GM21576 (cell line): Measurements from ENCODE around the gene CPNE7.

ENCODE experiments used
- ATAC-seq: cut with Tn5 transposase; IDR thresholded peaks from one replicate; pipeline ENCODE4 v1.9.1; 2021; ENCODE audit warnings: mild to moderate bottlenecking, moderate library complexity; ENCODE audit not compliant: unreplicated experiment

Gene CPNE7

DNA sequence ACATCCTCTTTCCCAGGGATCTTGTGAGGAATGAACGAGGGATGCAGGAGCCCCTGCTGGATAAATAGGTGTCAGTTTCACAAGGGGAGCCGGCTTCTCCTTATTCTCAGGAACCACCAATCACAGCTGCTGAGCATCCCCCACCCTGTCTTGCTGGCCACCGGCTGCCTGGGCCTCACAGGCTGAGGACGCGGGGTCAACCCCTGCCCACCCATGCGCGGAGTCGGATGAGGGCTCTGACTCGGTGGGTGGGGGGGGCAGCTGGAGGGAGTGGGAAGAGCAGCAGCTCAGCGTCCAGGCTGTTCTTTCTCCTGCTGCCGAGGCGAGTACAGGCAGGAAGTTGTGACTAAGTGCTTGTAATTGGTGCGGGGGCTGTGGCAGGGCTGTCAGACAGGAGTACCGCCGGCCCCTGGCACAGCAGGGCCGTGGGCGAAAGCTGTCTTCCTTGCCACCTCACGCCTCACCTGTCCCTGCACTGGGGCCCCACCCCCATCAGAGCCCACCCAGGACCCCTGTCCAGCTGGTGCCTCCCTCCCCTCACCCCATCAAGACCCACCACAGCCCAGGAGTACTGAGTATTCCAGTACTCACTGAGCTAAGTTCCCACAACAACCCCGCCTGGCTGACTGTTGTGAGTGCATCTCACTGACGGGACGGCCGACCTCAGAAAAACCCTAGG, 26.9 kb downstream of the CPNE7 start:
- ATAC-seq = no peak

DNA sequence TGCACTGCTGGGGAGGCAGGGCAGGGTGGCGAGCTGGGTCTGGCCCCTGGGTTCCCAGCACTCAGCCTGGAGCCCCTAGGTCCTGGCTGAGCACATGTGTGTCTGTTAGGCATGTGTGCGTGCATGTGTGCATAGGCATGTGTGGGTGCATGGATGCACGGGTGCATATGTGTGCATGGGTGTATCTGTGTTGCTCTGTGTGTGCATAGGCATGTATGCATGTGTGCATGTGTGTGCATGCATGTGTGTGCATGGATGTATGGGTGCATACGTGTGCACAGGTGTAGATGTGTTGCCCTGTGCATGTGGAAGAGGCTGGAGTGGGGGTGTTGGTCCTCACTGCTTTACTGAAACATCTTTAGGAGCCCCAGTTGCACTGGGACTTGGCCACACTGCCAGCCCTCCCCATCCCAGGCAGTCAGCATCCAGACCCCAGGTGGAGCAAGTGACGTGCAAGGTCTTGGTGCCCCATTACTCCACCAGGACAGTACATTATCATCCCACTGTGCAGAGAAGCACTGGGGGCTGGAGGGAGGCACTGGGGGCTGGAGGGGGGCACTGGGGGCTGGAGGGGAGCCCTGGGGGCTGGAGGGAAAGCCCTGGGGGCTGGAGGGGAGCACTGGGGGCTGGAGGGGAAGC, 27.5 kb downstream of the CPNE7 start:
- no peak for ATAC-seq

DNA sequence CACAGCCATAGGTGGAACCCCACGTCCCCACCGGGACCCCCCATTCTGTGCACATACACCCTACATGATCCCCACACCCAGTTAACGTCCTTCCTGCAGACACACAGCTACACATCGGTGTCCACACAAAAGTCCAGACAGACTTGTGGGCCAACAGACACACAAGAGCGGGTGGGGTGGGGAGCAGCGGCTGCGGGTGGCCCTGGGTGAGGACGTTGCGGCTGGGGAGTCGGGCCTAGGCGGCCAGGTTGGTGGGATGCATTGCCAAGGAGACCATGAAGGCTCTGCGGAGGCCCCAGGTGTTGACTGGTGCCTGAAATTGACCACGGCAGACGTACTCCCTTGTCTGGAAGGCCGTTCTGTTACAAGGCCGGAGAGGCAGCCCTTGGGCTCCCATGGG, 29.2 kb downstream of the CPNE7 start:
- no peak for ATAC-seq

DNA sequence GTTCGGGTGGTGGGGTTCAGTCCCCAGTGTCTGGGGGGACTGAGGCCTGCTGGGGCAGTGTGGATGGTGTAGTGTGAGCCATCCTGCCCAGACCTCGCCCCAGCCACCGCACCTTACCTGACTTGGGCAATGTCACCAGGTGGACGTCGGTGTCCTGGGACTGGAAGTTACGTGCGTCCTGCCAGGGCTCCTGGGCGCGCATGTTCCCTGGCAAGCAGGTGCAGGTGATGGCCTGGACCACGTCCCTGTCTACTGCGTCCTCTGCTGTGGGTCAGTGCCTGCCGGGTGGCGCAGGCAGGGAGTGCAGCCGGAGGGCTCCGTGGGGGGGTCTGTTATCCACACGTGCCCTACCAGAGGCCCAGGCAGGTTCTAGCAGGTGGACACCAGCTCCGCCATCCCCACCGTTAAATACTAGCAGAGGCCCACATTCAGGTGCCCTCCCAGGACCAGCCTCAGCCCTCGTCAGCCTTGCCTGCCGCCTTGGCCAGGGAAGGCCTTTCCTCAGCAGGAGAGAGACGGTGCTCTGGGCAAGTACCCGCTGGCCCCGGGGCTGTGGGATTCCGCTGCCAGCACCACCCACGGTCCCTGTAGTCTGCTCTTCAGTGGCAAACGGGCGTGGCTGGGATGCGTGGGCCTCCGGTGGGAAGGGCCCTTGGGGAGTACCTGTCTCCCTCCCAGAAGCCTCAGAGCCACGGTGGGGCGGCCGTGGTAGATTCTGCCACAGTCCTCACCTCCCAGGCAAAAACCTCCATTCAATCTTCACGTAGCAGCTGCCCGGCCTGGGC, 29.8 kb downstream of the CPNE7 start:
- ATAC-seq = no peak

DNA sequence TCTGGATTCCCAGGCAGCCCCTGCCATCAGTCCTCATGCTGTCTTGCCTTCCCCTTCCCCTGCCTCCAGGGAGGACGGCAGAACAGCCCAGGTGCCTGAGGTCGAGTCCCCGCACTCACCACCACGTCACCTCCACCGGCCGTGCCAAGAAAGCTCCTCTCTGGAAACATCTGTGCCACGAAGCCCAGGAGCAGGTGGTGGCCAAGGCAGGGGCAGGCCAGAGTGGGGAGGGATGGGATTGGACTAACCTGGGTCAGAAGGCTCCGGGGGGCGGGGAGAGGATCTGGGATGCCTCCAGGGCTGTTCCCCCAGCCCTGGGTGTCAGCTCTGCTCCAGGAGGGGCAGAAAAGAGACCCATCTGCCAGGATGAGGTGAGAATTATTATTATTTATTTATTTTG, 30.4 kb downstream of the CPNE7 start:
- no peak for ATAC-seq

DNA sequence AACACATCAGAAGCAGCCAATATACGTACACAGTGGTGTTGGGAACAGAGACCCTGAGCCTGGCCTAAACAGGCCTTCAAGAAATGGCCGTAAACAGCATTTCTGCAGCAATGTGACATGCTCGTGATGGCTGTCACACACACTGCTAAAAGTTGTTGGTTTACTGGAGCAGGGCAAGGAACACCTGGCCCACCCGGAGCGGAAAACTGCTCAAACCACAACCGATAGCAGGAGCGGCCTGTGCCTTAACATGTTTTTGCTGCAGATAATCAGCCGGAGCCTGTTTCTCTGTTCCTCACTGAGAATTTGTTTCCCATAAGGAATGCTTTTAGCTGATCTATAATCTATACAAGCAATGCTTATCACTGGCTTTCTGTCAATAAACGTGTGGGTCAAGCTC, 31.9 kb downstream of the CPNE7 start:
- no peak for ATAC-seq

DNA sequence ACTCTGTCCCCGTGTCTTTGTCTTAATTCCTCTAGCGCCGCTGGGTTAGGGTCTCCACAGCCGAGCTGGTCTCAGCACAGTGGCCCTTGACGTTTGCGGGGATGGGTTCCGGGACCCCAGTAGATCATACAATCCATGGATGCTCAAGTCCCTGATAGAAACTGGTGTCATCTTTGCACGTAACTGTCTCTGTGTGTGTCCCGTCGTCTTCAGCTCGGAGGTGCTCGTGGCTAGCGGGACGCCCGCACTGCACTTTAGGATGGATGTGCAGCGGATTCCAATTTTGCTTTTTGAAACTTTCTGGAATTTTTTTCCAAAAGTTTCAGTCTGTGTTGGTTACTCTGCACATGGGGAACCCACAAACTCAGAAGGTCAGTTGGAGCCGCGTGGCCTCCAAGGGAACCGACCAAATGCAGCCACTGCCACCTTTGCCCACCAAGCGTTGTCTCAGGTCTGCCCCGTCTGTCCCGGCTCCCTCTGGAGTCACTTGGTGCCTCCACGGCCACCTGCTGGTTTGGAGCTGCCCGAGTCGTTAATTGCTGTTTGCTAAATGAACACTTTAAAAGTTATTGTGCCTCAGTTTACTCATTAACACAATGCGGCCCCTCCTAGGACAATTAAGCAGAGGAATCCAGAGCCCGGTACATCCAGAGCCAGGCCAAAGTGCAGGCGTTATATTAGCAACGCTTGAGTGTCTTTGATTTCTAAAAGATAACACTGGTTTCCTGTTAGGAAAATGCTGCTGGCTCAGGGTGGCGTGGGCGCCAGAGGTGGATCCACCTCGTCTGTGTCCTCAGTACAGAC, 32.6 kb downstream of the CPNE7 start:
- ATAC-seq = no peak

DNA sequence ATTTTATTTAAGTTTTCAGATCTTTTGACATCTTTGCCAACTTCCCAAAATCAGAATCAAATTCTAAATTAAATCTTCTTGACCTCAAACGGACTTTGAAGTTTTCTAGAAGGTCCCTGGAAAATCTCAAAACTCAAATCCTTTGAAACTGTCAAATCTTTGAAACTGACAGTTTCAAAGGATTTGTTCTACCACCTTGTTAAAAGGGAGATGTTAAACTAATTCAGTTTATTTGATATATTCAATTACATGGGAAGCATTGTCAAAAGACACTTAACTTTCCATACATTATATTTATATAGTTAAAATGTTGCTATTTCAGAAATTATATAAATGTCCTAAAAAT, 34.5 kb downstream of the CPNE7 start:
- ATAC-seq = no peak

DNA sequence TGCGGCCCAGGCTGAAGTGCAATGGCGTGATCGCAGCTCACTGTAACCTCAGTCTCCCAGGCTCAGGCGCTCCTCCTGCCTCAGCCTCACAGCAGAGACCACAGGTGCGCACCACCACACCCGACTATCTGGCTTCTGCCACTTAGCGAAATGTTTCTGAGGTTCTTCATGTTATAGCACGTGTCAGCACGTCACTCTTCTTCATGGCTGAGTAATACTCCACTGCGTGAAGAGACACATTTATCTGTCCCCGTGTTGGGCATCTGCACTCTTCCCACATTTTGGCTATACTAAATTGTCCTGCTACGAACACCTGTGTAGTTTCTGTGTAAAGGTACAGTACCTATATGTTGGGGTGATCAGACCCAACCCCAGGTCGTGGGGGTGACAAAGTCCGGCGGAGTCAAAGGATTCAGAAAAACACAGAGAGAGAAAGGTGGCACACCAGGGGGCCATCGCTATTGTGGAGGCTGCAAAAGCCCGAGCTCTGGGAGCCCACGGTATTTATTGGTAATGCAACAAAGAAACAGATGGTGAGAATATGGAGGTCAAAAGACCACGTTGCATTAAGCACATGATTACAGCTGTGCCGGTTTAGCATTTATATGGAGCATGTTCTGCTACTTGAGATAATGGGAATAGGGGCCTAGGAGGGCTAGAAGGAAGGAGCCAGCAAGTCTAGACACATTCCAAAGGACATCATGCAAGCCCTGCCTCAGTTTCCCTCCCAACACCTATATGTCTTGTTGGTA, 37.0 kb downstream of the CPNE7 start:
- ATAC-seq = no peak

DNA sequence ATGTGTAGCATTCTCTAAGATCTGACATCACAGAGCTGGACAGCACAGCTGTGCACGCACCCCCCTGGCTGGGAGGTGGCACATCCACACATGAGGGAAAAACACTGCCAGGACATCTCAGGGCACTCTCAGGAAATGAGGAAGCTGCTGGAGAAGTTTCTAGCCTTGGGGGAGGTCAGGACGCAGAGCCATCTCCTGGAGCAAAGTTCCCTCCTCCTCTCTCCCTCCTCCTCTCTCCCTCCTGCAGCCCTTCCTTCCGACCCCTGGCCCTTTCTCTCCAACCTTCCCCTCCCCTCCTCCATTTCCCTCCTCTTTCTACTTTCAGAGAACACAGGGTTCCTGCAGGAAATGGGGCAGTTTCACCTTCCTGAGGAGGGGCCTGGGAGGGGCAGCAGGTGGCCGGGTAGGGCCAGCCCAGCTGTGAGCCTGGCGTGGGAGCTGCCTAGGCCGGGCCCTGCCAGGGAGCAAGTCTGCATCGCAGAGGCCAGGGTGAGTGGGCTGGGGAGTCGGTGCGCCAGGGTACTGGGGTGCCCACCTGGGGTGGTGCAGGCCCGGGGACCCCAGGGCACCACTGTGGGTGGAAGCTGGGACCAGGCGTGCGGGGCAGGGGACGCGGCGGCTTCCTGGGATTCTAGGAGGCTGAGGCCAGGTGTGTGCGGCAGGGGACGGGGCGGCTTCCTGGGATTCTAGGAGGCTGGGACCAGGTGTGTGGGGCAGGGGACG, 37.8 kb downstream of the CPNE7 start, which contains the start of gene DPEP1:
DPEP1 (plus strand) TSS at position 412 of the 723 bp plus-strand sequence. CDS start 16,769 bp downstream, outside the sequence.
- no peak for ATAC-seq

DNA sequence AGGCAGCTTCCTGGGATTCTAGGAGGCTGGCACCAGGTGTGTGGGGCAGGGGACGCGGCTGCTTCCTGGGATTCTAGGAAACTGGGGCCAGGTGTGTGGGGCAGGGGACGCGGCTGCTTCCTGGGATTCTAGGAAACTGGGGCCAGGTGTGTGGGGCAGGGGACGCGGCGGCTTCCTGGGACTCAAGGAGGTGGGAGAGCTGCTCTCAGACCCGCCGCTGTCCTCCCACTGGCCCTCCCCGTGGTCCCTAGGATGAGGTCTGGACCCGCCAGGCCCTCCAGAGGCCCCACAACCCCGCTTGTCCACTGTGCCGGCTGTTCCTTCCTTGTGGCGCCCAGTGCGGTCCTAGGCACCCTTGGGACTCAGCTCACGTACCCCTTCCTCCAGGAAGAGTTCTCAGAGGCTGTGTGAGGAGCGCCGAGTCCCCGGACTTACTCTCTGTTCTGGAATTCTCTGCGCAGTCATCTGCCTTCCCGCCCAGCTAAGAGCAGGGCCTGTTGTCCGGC, 38.4 kb downstream of the CPNE7 start:
- no peak for ATAC-seq

DNA sequence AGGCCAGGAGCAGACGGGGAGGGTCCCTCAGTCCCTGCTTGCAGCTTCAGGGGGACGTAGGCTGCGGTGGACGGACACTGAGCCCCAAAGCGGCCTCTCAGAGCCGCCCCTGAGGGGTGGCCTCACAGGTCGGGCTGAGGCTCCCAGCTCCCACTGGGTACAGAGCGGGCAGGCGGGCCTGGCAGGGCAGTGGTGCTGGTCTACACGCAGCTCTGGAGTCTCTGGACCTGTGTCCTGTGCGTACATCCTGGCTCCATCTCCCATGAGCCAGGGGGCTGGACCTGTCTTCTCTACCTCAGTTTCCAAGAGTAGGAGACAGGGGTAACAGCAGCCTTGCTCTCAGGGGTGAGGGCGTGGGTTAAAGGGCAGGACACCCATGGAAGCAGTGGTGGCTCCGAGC, 39.6 kb downstream of the CPNE7 start:
- ATAC-seq = no peak

DNA sequence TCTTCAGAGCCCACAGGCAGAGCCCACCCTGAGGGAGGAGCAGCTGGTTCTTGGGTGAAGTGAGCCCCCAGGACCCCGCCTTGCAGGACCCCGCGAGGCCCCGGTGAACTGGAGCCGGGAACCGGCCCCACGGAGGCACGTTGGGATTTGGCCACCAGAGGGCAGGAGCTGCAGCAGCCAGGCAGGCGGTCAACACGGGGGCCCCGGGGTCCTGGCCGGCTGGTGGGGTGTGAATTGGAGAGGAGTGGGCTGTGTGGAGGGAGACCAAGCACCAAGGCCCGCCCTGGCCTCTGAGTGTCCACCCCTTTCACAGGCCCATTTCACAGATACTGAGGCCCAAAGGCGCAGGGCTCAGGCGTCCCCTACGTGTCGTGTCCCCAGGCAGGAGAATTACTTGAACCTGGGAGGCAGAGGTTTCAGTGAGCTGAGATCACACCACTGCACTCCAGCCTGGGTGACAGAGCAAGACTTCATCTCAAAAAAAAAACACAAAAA, 40.1 kb downstream of the CPNE7 start:
- ATAC-seq = no peak

DNA sequence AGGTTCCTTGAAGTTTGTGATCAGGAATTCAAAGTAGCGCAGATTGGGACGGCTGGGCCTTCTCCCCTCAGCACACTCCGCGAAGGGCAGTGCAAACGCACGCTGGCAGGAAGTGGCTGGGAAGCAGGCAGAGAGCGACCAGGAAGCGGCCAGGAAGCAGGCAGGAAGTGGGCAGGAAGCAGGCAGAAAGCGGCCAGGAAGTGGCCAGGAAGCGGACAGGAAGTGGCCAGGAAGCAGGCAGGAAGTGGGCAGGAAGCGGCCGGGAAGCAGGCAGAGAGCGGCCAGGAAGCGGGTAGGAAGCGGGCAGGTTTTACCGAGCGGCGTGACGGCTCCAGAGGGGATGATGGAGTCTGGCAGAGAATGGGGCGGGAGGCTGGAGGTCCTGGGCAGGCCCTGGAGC, 41.1 kb downstream of the CPNE7 start:
- no peak for ATAC-seq

DNA sequence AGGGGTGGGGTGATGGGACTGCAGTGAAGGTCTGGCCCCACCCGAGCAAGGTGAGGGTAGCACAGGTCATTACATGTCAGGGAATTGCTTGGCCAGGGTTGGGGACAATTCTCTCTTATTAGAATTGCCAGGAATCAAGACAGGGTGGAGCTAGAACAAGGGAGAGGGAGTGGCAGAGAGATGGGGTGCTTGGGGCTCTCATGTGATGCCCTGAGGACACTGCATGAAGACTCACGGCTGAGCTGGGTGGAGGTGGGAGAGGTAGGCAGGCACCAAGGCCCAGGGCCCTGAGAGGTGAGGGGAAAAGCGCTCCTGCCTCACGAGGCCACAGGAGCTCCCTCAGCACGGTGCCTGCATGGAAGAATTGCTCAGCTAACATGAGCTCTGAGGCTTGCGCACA, 41.5 kb downstream of the CPNE7 start:
- no peak for ATAC-seq

DNA sequence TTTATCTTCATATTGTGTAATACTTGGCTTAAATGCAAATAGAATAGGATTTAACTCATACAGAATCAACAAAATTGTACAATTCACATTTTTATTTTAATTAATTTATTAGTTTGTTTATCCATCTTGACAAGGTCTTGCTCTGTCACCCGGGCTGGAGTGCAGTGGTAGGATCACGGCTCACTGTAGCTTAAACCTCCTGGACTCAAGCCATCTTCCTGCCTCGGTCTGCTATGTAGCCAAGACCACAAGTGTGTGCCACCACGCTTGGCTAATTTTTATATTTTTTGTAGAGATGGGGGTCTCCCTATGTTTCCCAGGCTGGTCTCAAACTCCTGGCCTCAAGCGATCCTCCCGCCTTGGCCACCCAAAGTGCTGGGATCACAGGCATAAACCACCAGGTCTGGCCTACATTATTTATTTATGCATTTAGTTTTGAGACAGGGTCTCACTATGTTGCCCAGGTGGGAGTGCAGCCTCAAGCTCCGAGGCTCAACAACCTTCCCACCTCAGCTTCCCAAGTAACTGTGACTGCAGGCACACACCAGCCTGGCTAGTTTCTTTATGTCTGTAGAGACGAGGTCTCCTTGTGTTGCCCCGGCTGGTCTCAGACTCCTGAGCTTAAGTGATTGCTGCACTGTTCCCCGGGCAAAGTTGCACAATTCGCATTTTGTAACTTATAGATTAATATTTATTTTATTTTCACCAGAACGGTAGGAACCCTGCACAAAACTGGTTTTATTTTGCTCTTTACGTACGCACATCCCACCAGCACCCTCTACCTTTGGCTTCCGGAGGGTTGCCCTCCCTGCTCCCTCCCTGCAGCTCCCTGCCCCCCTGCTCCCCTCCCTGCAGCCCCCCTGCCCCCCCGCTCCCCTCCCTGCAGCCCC, 42.8 kb downstream of the CPNE7 start:
- no peak for ATAC-seq

DNA sequence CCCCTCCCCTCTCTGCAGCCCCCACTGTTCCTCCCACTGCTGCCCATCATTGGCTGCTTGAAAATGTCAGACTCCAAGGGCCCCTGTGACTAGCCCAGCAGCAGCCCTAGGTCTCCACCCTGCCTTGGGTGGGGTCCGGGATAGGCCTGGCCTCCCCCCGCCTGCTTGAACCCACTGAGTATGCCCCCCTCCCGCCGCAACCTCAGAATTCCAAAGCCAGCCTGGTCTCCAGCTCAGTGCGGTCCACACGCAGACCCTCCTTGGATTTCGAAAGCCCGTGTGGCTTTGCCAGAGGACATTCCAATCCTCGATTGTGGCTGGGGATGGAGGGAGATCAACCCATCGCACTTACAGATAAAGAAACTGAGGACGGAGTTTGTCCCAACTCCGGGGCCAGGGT, 44.3 kb downstream of the CPNE7 start:
- ATAC-seq = no peak

DNA sequence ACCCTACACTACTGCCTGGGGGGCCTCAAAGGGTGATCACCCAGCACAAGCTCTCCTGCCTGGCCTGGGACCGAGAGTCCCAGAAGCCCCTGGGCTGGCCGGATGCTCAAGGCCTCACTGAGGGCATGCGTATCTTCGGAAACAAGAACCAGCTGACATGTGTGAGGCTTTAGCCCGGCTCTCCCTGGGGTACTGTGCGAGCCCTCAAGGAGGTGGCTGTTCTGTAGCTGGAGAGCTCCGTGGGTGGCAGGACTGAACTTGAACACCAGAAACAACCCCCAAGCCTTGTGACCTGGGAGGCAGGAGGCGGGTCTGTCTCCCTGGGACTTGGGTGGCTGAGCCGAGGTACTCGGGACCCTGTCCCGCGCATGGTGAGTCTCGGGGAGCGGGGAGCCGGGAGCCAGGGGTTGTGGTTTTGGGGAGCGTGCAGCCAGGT, 44.9 kb downstream of the CPNE7 start:
- ATAC-seq = no peak
